HG02840 (cell line): ENCODE results near the gene APP.

Experiments used
- ATAC-seq: cut with Tn5 transposase; IDR thresholded peaks from one replicate; pipeline ENCODE4 v1.9.1; 2021; ENCODE audit warnings: mild to moderate bottlenecking, moderate library complexity, moderate number of reproducible peaks; ENCODE audit not compliant: unreplicated experiment, low FRiP score

The APP gene

GRCh38 chr21:25995278-25995677, 175.3 kb downstream of the APP start:
- ATAC-seq: no peak

GRCh38 chr21:25994758-25995163, 175.8 kb downstream of the APP start:
- ATAC-seq: no peak

- ATAC-seq: no peak
Measured at GRCh38 chr21:25988738-25989137, 181.8 kb downstream of the APP start.

GRCh38 chr21:25987531-25987930, 183.0 kb downstream of the APP start:
- no peak for ATAC-seq

- ATAC-seq: no peak
Measured at GRCh38 chr21:25986928-25987327, 183.6 kb downstream of the APP start.

- no peak for ATAC-seq
Measured at GRCh38 chr21:25985990-25986389, 184.6 kb downstream of the APP start.

GRCh38 chr21:25984538-25984937, 186.0 kb downstream of the APP start:
- no peak for ATAC-seq

GRCh38 chr21:25983745-25984144, 186.8 kb downstream of the APP start:
- ATAC-seq: no peak

GRCh38 chr21:25980710-25981109, 189.9 kb downstream of the APP start:
- no peak for ATAC-seq

- ATAC-seq: no peak
Measured at GRCh38 chr21:25979845-25980616, 190.5 kb downstream of the APP start.

- ATAC-seq: no peak
Measured at GRCh38 chr21:25977068-25977611, 193.4 kb downstream of the APP start.

- ATAC-seq: no peak
Measured at GRCh38 chr21:25974964-25975363, 195.6 kb downstream of the APP start.

GRCh38 chr21:25970254-25970930, 200.2 kb downstream of the APP start:
- ATAC-seq: no peak

GRCh38 chr21:25967901-25968438, 202.6 kb downstream of the APP start:
- no peak for ATAC-seq

GRCh38 chr21:25967181-25967900, 203.2 kb downstream of the APP start:
- ATAC-seq: peak; percentile 94

GRCh38 chr21:25965951-25966707, 204.4 kb downstream of the APP start:
- no peak for ATAC-seq

- ATAC-seq: no peak
Measured at GRCh38 chr21:25964926-25965325, 205.6 kb downstream of the APP start.

- ATAC-seq: no peak
Measured at GRCh38 chr21:25964015-25964414, 206.6 kb downstream of the APP start.

- no peak for ATAC-seq
Measured at GRCh38 chr21:25963181-25963580, 207.4 kb downstream of the APP start.

- ATAC-seq: no peak
Measured at GRCh38 chr21:25961042-25961441, 209.5 kb downstream of the APP start.
